Dedifferentiated amniotic fluid mesenchymal stem cell (primary cell): ENCODE measurements around the gene ISG15.

Experiments
- DNase-seq: peaks from one replicate; pipeline ENCODE4 v3.0.0-alpha.2; 2016; ENCODE audit errors: extremely low spot score

The ISG15 gene

DNA sequence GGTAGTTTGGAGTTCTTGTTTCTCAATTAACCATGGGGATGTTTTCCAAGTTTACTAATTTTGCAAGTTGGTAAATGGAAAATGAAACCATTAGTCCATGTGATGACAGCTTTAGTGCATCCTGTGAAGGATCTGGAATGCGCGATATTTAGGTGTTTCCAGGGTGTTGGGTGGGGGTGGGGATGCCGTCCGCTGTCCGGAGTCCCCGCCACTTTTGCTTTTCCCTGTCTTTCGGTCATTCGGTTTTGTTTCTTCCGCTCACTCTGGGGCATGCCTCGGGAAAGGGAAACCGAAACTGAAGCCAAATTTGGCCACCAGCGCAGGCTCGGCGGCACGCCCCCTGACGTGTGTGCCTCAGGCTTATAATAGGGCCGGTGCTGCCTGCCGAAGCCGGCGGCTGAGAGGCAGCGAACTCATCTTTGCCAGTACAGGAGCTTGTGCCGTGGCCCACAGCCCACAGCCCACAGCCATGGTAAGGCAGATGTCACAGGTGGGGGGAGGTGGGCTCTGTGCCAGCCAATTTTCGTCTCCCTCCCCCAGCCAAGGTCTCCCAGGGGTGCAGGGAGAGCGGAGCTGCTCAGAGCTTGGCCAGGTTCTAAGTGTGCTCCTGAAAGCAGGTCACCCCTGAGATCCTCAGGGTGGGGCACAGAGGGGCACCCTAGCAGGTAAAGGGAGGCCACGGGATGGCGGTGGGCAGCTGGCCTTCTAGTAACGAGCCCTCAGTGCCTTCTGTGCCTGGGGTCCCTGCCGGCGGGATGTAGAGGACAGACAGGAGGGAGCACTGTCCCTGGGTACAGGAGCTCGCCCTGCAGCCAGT lies at the start of gene ISG15:
ISG15 (plus strand) TSS at position 393 of the 817 bp plus-strand sequence; CDS start at position 470, 77 bp downstream.
- peak; percentile 83 for DNase-seq

GRCh38 chr1:963746-964525 lies 49.4 kb upstream of the ISG15 start:
- DNase-seq: no peak

DNA sequence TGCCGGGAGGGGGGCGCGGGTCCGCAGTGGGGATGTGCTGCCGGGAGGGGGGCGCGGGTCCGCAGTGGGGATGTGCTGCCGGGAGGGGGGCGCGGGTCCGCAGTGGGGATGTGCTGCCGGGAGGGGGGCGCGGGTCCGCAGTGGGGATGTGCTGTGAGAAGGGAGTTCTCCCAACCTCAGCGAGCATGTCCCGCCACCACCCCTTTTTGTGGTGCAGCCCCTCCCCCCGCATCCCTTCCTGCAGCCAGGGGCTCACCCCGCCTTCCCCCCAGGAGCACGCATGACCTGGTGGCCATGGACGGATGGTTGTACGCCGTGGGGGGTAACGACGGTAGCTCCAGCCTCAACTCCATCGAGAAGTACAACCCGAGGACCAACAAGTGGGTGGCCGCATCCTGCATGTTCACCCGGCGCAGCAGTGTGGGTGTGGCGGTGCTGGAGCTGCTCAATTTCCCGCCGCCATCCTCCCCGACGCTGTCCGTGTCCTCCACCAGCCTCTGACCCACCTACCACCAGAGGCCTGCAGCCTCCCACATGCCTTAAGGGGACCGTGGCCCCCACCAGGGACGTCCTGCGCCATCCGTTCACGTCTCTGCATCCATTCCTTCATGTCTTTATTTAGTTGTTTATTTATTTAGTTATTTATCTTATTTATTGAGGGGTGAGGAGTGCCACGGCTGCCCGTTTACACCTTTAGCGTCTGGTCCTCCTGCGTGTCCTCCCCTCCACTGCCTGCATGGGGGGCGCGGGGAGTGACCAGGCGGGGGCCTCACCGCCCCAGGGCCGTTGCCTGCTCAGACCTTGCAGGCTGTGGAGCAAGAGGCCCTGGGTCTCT lies 48.4 kb upstream of the ISG15 start:
- DNase-seq: no peak

DNA sequence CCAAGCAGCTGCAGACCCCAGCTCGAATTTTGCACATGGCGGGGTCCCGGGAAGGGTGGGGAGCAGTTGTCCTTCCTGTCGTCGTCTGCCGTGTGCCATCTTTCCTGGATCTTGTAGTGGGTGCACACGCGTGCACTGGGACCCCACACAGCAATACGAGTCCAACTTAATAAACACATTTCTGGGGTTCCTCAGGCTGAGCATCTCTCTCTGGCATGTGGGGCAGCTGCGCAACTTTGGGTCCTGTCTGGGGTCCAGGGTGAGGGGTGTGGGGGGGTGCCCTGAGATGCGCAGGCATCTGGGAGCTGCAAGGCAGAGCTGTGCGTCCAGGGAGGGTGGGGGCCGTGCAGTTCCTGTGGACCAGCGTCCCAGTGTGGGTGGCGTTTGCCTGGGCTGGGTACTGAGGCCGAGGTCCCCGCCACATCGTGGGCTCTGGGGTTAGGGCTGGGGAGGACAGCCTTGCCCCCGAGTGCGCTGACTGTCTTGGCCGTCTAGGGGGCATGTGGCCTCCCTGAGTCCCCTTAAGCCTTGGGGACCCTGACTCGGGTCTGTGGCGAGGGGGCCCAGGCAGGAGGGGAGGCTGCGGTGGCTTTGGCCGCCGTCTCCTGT lies 47.7 kb upstream of the ISG15 start:
- DNase-seq: no peak

DNA sequence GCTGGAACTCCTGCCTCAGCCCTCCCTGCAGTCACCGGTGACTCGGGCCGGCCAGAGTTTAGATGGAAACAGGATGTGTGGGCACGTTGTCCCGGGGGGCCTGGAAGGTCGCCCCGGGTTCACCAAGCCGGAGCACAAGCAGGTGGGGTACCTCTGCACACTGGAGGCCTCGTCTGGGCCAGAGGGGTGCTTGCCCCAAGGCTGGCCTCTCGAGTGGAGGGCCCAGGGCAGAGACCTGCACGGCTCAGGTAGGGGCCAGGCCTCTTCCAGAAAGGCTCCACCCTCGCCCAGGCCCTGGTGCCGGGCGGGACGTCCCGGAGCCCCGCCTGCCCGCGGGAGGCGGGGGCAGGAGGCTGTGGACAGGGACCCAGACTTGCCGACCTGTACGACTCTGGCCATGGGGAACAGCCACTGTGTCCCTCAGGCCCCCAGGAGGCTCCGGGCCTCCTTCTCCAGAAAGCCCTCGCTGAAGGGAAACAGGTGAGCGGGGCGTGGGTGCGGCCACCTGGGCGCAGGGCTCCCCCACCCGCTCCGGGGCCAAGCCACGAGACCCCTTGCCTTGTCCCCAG lies 47.1 kb upstream of the ISG15 start, which contains the start of gene PLEKHN1:
PLEKHN1 (plus strand) TSS at position 348 of the 569 bp plus-strand sequence; CDS start at position 398, 50 bp downstream.
- no peak for DNase-seq

- DNase-seq: peak; percentile 44
These were observed 46.5 kb upstream of the ISG15 start for GRCh38 chr1:966704-967300.

DNA sequence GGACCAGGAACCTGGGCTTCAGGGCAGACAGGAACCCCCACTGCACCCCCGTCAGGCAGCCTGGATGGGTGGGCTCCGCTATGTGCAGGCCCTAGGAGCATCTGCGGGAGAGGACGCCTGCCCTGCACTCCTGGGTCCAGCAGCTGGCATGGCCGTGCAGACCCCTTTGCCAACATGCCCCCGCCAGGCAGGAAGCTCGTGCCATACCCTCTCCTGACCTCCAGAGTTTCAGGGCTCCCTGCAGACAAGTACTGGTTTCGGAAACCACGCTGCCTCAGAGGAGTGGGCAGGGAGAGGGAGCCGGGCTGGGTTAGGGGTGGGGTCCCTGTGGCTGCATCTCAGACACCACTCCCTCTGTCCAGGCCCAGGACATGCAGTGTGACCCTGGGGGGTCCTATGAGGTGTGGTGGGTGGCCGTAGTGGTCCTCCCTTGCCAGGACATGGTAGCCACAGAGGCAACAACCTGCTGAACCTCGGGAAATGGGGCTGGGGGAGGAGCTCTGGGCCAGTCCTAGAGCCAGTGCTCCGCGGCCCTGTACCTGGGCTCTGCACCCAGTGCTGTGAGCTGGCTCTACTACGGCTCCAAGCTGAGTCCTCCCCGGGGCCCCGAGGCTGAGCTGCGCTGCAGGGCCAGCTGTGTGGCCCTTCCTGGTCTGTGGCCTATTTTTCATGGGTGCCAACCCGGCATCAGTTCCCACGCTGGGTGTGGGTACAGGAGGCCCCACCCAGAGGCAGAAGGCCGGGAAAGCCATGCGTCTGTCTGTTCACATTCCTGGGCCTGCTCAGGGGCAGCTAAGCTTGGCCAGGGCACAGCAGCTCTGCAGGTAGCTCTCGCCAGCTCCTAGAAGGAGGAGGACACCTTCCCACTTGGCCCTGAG lies 45.6 kb upstream of the ISG15 start:
- no peak for DNase-seq

DNA sequence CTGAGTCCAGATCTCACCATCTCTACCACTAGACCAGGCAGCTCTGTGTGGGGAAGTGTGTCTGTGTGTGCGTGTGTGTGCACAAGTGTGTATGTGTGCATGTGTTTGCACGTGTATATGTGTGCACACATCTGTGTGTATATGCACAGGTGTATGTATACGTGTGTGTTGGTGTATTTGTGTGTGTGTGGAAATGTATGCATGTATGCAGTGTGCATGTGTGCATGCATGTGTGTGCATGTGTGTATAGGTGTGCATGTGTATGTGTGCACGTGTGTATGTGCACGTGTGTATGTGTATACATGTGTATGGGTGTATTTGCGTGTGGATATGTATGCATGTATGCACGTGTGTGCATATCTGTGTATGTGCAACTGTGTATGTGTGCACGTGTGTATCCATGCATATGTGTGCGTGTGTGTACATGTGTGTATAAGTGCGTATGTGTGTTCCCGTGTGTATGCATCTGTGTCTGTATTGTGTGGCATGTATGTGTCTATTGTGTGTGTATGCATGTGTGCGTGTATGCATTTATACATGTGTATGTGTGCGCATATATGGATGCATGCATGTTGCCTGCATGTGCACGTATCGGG lies 43.9 kb upstream of the ISG15 start:
- DNase-seq: no peak

- DNase-seq: no peak
These were observed 42.9 kb upstream of the ISG15 start for GRCh38 chr1:970242-970972.

GRCh38 chr1:970973-971730 lies 42.1 kb upstream of the ISG15 start:
- DNase-seq: no peak

- DNase-seq: no peak
These were observed 41.4 kb upstream of the ISG15 start for GRCh38 chr1:971751-972506.

GRCh38 chr1:972726-973458 lies 40.4 kb upstream of the ISG15 start:
- no peak for DNase-seq

GRCh38 chr1:973459-974292 lies 39.6 kb upstream of the ISG15 start:
- DNase-seq: no peak

GRCh38 chr1:974293-974640 lies 39.0 kb upstream of the ISG15 start:
- no peak for DNase-seq

- no peak for DNase-seq
These were observed 38.5 kb upstream of the ISG15 start for GRCh38 chr1:974687-975328.
